AG09309 (cell line): ENCODE results near the gene PKN1.
A peak's percentile ranks its signal among the peaks of the same experiment; 100 is the strongest.

Experiments used
- DNase-seq: peaks from one replicate; pipeline ENCODE4 v3.0.0-alpha.2; 2010; ENCODE audit warnings: low read depth
- H3K4me3 ChIP-seq: 2 replicates; pipeline ENCODE4 v1.5.1; 2011; ENCODE audit warnings: mild to moderate bottlenecking, low read depth, low read length, moderate library complexity; ENCODE audit not compliant: control insufficient read depth
- CTCF ChIP-seq: IDR thresholded peaks from 2 replicates; pipeline ENCODE4 v1.5.1; 2011; ENCODE audit warnings: mild to moderate bottlenecking, low read depth, low read length, inconsistent platforms; ENCODE audit not compliant: insufficient read depth, control insufficient read depth; ENCODE audit errors: missing control alignments

PKN1 gene

GRCh38 chr19:14516746-14517438, 83.8 kb downstream of the PKN1 start:
- DNase-seq = no peak
- H3K4me3 ChIP-seq = peak overlapping the region; percentile 92
- TF ChIP-seq CTCF = no peak

- no peak for TF ChIP-seq CTCF
- peak overlapping the region; percentile 92 for H3K4me3 ChIP-seq
- no peak for DNase-seq
These were observed 84.3 kb downstream of the PKN1 start for GRCh38 chr19:14517446-14517839.

GRCh38 chr19:14517840-14518505, 84.9 kb downstream of the PKN1 start, which contains the start of gene DNAJB1:
Gene DNAJB1, minus strand, starts transcription at chr19:14518397. Its CDS starts 48 bp downstream, at chr19:14518349.
- TF ChIP-seq CTCF = no peak
- no peak for DNase-seq
- peak within 1 kb of the TSS; percentile 92 for H3K4me3 ChIP-seq

GRCh38 chr19:14519245-14519859, 86.2 kb downstream of the PKN1 start:
- H3K4me3 ChIP-seq = no peak overlapping the region
- TF ChIP-seq CTCF = no peak
- no peak for DNase-seq

- no peak for DNase-seq
- TF ChIP-seq CTCF = no peak
- H3K4me3 ChIP-seq = no peak overlapping the region
These were observed 86.8 kb downstream of the PKN1 start for GRCh38 chr19:14519860-14520407.

- TF ChIP-seq CTCF = no peak
- no peak for DNase-seq
- H3K4me3 ChIP-seq = no peak overlapping the region
These were observed 87.4 kb downstream of the PKN1 start for GRCh38 chr19:14520543-14520942.
